H1 (cell line): ENCODE results near the gene UBE2F. TPM values are rescaled to one million over a fixed set of nuclear protein-coding genes. Genes with fewer than 3 reads are reported as not detected.

ENCODE experiments used
- EP300 ChIP-seq, 2 experiments: IDR thresholded peaks; 1 replicate in 1 of 2; 2 replicates in 1 of 2; pipeline ENCODE4 v1.6.1; 2011 to 2012; ENCODE audit warnings: low read depth in 2 of 2, low read length in 2 of 2, mild to moderate bottlenecking in 2 of 2, borderline replicate concordance in 1 of 2, inconsistent platforms in 1 of 2, moderate library complexity in 1 of 2
- JUN ChIP-seq: IDR thresholded peaks from 2 replicates; pipeline ENCODE4 v1.6.1; 2011; ENCODE audit warnings: low read depth, mild to moderate bottlenecking, improper control_type of control experiment, low read length
- PHF8 ChIP-seq: fragments of 200-600 bp; sonication (generic); conservative IDR thresholded peaks from 2 replicates; pipeline ENCODE4 v1.7.1; 2012; ENCODE audit warnings: low read depth, mild to moderate bottlenecking, inconsistent platforms, low read length, moderate library complexity
- RXRA ChIP-seq: IDR thresholded peaks from 2 replicates; pipeline ENCODE4 v1.6.1; 2011; ENCODE audit warnings: low read depth, mild to moderate bottlenecking, low read length, moderate library complexity; ENCODE audit not compliant: insufficient read depth
- SAP30 ChIP-seq: fragments of 300-600 bp; sonication (generic); IDR thresholded peaks from 2 replicates; pipeline ENCODE4 v1.7.1; 2012; ENCODE audit warnings: low read length, moderate library complexity, mild to moderate bottlenecking, inconsistent platforms; ENCODE audit not compliant: insufficient read depth, insufficient replicate concordance
- polyA plus RNA-seq, 7 experiments: library from polyadenylated mRNA; depleted of rRNA in 3 of 7; stranded (reverse) in 5 of 7; unstranded in 2 of 7; fragments of >200 nt in 5 of 7; fragments of 200-250 nt in 2 of 7; gene quantifications; 1 replicate in 5 of 7; 2 replicates in 1 of 7; 4 replicates in 1 of 7; pipeline versions ENCODE4 v1.2.1 to v1.2.3, GENCODE V29; 2011 to 2013; ENCODE audit warnings: missing spikeins in 2 of 7, mixed read lengths in 2 of 7
- total RNA-seq: library from RNA; stranded (reverse); fragmentation: NEBNext Ultra II Directional; extraction: Animal tissue kit (Norgen Biotek cat#: 25700); gene quantifications from 2 replicates; pipeline ENCODE4 v1.2.1, GENCODE V29; 2021
- TF ChIP-seq, protein P1 (sequence below), 3 experiments: IDR thresholded peaks; 1 replicate in 2 of 3; 2 replicates in 1 of 3; pipeline versions ENCODE4 v1.5.1 to v1.6.1; 2011; ENCODE audit warnings: low read length in 3 of 3, mild to moderate bottlenecking in 3 of 3, inconsistent platforms in 2 of 3, low read depth in 1 of 3, moderate library complexity in 1 of 3; ENCODE audit not compliant: insufficient read depth in 1 of 3; ENCODE audit errors: control extremely low read depth in 1 of 3
- TF ChIP-seq, protein P2 (sequence below): IDR thresholded peaks from 2 replicates; pipeline ENCODE4 v1.6.1; 2011; ENCODE audit warnings: low read depth, mild to moderate bottlenecking, low read length; ENCODE audit not compliant: insufficient read depth

UBE2F gene
- total and polyA plus RNA-seq, 2 of the 8 experiments (the other 6 are each of a cell fraction or from before 2014, with no cell fraction given), result 43.3 to 59.8 TPM

DNA sequence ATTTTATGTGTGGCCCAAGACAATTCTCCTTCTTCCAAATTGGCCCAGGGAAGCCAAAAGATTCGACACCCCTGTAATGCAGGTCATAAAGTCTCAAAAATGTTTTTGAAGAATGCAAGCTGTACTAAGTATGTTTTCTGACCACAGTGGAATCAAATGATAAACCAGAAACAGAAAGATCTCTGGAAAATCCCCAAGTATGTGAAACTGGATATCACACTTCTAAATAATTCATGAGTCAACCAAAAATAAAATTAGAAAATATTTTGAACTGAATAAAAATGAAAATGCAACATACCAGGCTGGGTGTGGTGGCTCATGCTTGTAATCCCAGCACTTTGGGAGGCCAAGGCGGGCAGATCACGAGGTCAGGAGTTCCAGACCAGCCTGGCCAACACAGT, 34.1 kb upstream of the UBE2F start (continued):
- TF ChIP-seq, protein P1, sequence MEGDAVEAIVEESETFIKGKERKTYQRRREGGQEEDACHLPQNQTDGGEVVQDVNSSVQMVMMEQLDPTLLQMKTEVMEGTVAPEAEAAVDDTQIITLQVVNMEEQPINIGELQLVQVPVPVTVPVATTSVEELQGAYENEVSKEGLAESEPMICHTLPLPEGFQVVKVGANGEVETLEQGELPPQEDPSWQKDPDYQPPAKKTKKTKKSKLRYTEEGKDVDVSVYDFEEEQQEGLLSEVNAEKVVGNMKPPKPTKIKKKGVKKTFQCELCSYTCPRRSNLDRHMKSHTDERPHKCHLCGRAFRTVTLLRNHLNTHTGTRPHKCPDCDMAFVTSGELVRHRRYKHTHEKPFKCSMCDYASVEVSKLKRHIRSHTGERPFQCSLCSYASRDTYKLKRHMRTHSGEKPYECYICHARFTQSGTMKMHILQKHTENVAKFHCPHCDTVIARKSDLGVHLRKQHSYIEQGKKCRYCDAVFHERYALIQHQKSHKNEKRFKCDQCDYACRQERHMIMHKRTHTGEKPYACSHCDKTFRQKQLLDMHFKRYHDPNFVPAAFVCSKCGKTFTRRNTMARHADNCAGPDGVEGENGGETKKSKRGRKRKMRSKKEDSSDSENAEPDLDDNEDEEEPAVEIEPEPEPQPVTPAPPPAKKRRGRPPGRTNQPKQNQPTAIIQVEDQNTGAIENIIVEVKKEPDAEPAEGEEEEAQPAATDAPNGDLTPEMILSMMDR (IDR thresholded peaks at IDR 0.05; ENCODE audit: control extremely low read depth in 1 of 3, insufficient read depth in 1 of 3, low read depth in 1 of 3, low read length in 3 of 3), result no peak
- no peak for TF ChIP-seq PHF8
- TF ChIP-seq EP300 (IDR thresholded peaks at IDR 0.05; ENCODE audit: borderline replicate concordance in 1 of 2, low read depth in 2 of 2, low read length in 2 of 2), result no peak
- TF ChIP-seq RXRA, result no peak
- no peak for TF ChIP-seq SAP30
- TF ChIP-seq JUN, result no peak
- TF ChIP-seq, protein P2, sequence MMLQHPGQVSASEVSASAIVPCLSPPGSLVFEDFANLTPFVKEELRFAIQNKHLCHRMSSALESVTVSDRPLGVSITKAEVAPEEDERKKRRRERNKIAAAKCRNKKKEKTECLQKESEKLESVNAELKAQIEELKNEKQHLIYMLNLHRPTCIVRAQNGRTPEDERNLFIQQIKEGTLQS, result no peak
